Measurements from ENCODE around the gene RNU5B-1.

- TF ChIP-seq CTCF (IDR thresholded peaks at IDR 0.05; ENCODE audit: low read length) (no peak), EZH2 (optimal IDR thresholded peaks at IDR 0.05; ENCODE audit: low read depth, low read length) (no peak)
Measured at GRCh38 chr15:65303687-65304380, 643 bp upstream of the RNU5B-1 start.

All from MM.1S (cell line).